GM19328 (cell line): ENCODE results near the gene TMEM170B.

Experiments used
- ATAC-seq: cut with Tn5 transposase; IDR thresholded peaks from one replicate; pipeline ENCODE4 v1.9.1; 2021; ENCODE audit warnings: mild to moderate bottlenecking, moderate library complexity; ENCODE audit not compliant: unreplicated experiment

The TMEM170B gene

DNA sequence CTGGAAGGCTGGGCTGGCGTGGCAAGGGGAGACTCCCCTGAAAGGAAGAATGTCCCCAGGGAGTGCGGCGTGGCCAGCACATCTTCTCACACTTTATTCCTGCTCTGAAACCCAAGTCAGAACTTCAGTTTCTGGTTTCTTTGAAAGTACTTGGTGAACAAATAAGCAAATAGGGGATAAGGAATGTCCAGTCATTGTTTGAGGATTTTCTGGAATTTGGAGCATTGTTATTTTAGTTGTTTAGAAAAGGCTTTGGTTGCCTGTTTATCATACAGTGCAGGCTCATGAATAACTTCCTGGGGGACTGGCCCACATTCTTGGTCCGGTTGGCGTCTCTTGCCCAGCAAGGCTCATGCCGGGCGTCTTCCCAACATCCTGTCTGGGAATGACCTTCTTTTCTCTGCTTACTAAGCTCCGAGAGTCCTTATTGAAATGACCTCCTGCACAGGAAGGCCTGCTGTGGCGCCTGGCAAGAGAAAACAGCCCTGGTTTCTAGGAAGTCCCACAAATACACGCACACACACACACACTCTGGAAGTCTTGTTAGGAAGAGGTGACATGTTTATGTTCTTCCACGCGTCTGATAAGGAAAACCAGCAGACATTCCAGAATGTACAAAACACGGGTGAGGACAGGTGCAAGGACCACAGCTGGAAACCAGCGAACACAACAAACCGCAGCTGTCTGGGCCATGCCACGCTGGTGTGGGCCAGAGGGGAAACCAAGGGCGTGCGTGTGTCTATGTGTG is 71.9 kb downstream of the TMEM170B start:
- no peak for ATAC-seq

- ATAC-seq = no peak
Observed at GRCh38 chr6:11613336-11613735, 75.8 kb downstream of the TMEM170B start.

DNA sequence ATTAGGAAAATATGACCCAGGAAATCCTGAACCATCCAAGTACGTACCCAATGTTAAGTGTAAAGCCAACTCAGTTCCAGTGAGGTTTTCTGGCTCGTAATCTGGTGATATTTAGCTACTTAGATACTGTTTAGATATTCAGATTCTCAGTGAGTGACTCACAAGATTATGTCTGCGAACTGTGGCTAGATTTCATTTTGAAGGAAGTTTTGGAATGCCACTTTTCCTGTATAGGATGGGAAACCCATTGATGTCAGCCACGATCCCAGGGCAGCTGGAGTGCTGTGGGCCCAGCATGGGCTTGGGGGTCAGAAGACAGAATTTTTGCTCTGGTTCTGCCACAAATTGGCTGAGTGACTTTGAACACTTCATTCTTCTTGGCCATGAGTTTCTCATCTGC is 76.3 kb downstream of the TMEM170B start:
- ATAC-seq = no peak

DNA sequence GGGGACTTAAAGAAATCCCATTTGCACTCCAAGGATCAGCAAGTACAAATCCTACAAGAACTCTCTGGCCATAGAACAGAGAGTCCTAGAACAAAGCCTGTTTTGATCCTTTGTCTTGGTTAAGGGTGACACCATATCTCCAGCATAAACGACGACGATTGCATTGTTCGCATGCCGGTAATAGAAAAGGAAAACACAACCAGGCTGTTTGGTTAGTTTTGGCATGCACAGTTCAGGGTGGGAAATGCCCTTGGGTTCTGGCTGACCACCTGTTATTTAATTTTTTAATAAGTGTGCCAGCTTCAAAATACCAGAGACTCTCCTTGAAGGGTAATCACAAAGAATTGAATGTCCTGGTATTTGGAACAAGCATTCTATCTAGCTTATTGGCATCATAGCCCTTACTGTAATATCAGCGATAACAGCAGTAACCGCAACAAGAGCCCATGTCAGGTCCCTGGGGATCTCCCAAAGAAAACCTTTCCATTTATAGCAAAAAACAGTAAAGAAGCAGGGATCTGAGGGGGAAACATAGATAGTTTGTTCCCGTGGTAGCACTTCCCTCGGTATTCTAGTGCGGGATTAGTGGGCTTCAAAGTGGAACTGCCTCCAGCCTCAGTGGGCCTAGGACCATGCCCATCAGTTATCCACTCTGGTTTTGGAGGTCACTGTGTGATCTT is 77.1 kb downstream of the TMEM170B start:
- ATAC-seq = no peak

DNA sequence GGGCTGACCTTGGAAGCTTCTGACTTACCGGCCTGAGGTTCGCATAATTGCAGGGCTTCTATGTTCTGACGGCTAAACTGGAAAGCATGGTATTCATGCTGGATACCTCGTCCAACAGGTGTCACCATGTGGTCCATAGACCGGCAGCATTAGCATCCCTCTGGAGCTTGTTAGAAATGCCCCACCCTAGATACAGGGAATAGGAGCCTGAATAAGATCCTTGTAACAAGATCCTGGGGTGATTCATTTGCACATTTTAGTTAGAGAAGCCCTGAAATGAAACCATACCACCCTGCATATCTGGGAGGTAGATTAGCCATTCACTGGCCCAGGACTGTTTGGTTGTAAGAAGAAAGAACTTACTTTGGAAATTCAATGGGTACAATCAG is 77.7 kb downstream of the TMEM170B start:
- no peak for ATAC-seq

DNA sequence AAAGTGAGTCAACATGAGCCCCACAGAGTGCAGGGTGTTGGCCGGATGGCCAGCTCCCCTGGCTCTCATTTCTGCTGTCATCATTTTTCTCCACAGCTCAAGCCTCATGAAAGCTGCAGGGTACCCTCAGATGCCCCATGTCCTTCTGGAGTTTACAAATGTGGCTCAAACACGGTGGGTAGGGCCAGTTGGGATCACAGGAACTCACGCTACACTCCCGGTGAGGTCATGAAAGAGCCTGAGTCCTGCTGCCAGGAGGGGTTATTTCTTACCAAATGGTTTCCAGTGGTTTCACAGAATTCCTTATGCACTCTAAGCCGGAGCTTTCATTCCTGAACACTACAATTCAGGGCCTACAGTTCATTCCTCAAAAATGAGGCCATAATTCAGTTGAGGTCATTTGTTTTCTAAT is 78.7 kb downstream of the TMEM170B start:
- no peak for ATAC-seq

DNA sequence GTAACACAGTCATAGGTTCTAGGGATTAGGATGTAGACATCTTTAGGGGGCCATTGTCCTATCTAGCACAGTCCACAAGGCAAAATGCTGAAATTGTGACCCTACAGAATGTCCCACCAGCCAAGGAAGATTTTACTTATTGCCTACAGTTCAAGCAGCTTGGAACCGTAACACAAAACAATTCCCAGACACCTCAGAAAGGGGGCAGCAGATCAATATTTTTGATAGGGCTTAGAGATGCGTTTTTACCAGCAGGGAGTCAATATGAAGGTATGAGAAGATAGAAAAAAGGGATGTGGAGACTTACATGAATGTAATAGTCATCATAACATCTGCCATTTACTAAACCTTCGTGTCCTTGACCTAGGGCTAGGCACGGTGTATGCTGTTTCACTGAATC is 81.0 kb downstream of the TMEM170B start:
- ATAC-seq = no peak

DNA sequence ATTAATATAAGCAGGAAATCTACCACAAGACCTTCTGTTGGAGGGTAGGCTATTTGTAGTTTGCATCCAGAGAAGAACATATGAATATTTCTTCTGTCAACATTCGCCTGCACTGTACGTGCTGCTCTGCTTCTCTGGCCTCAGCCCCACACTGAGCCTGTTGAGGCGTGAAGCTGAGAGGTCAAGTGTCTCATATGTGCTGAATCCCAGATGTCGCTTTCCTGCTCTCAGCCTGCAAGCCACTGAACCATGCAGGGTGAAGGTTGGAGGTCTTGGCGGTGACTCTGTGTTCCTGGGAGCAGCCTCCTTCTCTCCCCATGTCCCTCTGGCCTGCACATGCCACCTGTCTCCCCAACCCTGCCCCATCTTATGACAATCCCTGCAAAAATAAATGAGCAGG is 83.6 kb downstream of the TMEM170B start:
- ATAC-seq = no peak

GRCh38 chr6:11622156-11622555 is 84.6 kb downstream of the TMEM170B start:
- ATAC-seq = no peak

DNA sequence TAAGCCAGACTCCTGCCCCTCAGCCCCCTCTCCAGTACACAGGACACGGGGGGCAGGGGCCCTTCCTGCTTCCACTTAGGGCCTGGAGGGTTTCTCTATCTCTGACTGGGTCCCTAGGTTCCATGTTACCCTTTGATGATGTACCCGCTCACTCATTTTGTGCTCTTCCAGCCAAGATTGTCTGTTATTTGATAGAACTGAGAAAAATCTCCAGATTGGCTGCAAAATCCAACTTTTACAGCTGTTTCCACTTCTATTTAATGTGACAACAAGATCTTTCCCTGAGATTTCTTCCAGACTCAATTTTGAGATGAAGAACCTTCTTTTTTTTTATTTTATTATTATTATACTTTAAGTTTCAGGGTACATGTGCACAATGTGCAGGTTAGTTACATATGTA is 85.7 kb downstream of the TMEM170B start:
- ATAC-seq = no peak

- ATAC-seq = no peak
Observed at GRCh38 chr6:11625302-11625701, 87.8 kb downstream of the TMEM170B start.

- no peak for ATAC-seq
Observed at GRCh38 chr6:11626356-11626755, 88.8 kb downstream of the TMEM170B start.

GRCh38 chr6:11628562-11628961 is 91.0 kb downstream of the TMEM170B start:
- no peak for ATAC-seq

GRCh38 chr6:11631008-11631407 is 93.5 kb downstream of the TMEM170B start:
- no peak for ATAC-seq

- no peak for ATAC-seq
Observed at GRCh38 chr6:11631539-11631938, 94.0 kb downstream of the TMEM170B start.

GRCh38 chr6:11632231-11632630 is 94.7 kb downstream of the TMEM170B start:
- no peak for ATAC-seq

- ATAC-seq = no peak
Observed at GRCh38 chr6:11632795-11633511, 95.4 kb downstream of the TMEM170B start.
